GM10248 (cell line): ENCODE data around the gene ZC3H7A.
"Not testable (repeated sequence)": the region's sequence is repeated elsewhere in the genome, so short reads cannot be mapped to it uniquely, and the experiment has no call there.

Experiments
- CTCF ChIA-PET: fragments of 300-600 bp; sonication (Branson Sonifier 250); formaldehyde crosslinking; extraction: SDS; loops from one replicate; lab custom pipeline; 2021; ENCODE audit warnings: antibody characterized with exemption; lab: Yijun Ruan, JAX
- POLR2A ChIA-PET: fragments of 350-650 bp; sonication (Branson Sonifier 250); formaldehyde crosslinking; extraction: SDS; loops from one replicate; lab custom pipeline; 2020; ENCODE audit warnings: antibody characterized with exemption; lab: Yijun Ruan, JAX
- DNase-seq: peaks from one replicate; pipeline ENCODE4 v3.0.0; 2012; ENCODE audit errors: extremely low spot score
- TF ChIP-seq, protein P1 (sequence below): IDR thresholded peaks from 2 replicates; pipeline ENCODE4 v1.5.1; 2012; ENCODE audit warnings: mild to moderate bottlenecking, low read depth; ENCODE audit errors: extremely low read depth, missing control alignments, control extremely low read depth

Gene ZC3H7A

DNA sequence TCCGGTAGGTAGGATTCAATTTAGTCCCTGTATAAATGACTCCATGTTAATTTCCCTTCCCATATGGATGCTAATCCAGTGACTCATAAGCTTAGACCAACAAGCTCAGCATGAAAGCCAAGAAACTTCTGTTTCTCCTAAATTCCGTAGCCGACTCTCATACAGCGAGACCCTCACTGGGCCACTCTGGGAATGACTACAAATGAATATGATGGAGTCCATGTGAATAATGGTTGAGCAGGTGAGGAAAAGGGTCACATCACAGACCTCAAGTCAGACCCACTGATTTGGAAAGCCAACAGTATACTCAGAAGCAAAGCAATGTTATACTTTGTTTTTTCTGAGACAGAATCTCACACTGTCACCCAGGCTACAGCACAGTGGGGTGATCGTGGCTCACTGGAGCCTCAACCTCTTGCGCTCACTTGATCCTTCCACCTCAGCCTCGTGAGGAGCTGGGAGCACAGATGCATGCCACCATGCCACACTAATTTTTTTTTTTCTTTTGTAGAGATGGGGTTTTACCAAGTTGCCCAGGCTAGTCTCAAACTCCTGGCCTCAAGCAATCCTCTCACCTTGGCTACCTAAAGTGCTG is 39.7 kb upstream of the ZC3H7A start:
- POLR2A ChIA-PET = no interaction called here
- no peak for DNase-seq
- CTCF ChIA-PET = interaction anchor here (2.1 kb wide), 1 partner anchor 15 kb away, joined by 8 read pairs; no protein-coding TSS in a partner anchor
- TF ChIP-seq, protein P1, sequence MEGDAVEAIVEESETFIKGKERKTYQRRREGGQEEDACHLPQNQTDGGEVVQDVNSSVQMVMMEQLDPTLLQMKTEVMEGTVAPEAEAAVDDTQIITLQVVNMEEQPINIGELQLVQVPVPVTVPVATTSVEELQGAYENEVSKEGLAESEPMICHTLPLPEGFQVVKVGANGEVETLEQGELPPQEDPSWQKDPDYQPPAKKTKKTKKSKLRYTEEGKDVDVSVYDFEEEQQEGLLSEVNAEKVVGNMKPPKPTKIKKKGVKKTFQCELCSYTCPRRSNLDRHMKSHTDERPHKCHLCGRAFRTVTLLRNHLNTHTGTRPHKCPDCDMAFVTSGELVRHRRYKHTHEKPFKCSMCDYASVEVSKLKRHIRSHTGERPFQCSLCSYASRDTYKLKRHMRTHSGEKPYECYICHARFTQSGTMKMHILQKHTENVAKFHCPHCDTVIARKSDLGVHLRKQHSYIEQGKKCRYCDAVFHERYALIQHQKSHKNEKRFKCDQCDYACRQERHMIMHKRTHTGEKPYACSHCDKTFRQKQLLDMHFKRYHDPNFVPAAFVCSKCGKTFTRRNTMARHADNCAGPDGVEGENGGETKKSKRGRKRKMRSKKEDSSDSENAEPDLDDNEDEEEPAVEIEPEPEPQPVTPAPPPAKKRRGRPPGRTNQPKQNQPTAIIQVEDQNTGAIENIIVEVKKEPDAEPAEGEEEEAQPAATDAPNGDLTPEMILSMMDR = no peak

DNA sequence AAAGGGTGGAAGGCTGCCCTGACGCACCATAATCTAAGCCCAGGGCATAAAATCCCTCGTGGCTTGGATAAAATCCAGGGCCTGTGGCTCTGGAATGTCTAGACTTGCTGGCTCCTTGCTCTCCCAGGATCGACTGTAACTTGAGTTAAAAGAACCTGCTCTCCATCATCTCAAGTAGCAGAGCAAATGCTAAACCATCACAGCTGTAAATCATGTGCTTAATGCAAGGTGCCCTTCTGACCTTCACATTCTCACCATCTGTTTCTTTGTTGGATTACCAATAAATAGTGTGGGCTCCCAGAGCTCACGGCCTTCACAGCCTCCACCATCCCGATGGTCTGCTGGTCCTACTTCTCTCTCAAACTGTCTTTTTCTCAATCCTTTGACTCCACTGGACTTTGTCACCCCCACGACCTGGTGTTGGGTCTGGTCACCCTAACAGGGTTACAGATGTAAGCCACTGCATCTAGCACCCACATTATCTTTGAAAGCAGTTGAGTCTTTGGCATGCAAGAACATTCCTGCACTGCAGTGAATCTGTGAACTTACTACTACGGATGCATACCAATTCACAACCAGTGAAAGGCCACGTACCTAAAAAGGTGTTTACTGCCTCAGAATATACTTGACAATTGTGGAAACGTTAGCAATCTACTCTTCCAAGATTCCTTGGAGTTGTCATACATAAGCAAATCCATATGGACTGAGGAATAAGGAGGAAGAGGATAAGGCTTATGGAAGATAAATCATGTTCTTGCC is 39.0 kb upstream of the ZC3H7A start:
- DNase-seq = no peak
- TF ChIP-seq, protein P1 = no peak
- CTCF ChIA-PET = interaction anchor here (1.9 to 2.1 kb wide), 2 partner anchors 10 to 14 kb away, joined by 7 to 8 read pairs; no protein-coding TSS in a partner anchor
- POLR2A ChIA-PET = interaction anchor here (1.2 kb wide), 1 partner anchor 37 kb away, joined by 3 read pairs; no protein-coding TSS in a partner anchor

DNA sequence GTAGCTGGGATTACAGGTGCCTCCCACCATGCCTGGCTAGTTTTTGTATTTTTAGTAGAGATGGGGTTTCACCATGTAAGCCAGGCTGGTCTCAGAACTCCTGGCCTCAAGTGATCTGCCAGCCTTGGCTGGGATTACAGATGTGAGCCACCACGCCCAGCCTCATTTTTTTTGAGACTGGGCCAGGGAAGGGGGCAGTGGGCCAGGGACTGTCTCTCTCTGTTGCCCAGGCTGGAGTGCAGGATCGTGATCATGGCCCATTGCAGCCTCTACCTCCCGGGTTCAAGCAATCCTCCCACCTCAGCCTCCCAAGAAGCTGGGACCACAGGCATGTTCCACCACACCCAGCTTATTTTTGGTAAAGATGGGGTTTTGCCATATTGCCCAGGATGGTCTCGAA is 38.3 kb upstream of the ZC3H7A start:
- CTCF ChIA-PET = interaction anchor here (1.9 to 2.1 kb wide), 2 partner anchors 10 to 14 kb away, joined by 7 to 8 read pairs; no protein-coding TSS in a partner anchor
- POLR2A ChIA-PET = interaction anchor here (0.6 to 1.2 kb wide), 3 partner anchors 27 to 1142 kb away, joined by 3 read pairs; no protein-coding TSS in a partner anchor
- TF ChIP-seq, protein P1 = no peak
- DNase-seq = no peak

DNA sequence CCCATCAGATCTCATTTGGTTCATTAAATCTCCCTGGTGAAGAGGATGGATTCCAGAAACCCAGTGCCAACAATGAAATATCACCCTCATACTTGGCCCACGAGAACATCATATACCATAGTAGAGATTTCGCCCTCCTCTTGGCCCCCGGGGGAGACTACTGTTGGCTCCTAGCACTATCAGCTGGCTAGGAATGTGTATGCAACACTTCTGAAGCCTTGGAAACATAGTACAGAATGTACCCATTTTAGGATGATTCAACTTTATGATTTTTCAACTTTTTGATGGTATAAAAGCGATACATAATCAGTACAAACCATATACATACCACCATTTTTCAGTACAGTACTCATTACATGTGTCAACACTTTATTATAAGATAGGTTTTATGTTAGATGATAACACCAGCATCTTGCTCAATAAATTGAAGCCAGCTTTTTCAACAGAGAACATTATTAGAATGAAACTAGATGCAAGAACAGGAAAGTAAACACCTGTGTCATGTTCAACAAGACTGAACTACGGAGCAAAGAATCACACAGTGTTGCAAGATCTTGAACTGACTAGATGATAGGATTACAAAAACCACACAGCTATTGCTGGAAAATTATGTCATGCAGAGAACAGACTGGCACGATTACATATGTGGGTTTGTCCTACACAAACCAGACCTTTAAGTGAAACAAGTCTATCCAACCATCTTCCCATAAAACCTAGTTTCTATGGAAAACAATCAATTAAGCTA is 37.1 kb upstream of the ZC3H7A start:
- DNase-seq = no peak
- CTCF ChIA-PET = interaction anchor here (0.8 to 1.9 kb wide), 2 partner anchors 8 to 19 kb away, joined by 3 to 7 read pairs; no protein-coding TSS in a partner anchor
- TF ChIP-seq, protein P1 = no peak
- POLR2A ChIA-PET = interaction anchor here (0.7 kb wide), 1 partner anchor 9 kb away, joined by 5 read pairs; no protein-coding TSS in a partner anchor

DNA sequence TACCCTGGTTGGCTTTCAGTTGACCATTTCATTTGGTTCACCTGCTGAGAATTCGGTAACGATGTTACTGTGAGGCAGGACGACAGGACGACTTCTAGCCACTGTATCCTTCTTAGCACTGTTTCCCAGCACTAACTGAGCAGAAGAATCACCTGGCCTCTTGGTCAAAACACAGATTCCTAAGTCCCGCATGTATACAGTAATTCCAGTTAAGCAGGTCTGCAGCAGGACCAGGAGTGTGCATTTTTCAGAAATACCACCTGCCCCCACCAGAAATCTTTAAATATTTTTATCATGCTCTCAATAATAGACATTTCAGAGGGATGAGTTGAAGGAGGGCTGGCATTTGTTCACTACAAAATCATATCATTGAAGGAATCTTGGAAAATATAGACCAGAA is 31.6 kb upstream of the ZC3H7A start:
- TF ChIP-seq, protein P1 = no peak
- ChIA-PET POLR2A (no interaction called here), CTCF (interaction anchor here (1.4 kb wide), 1 partner anchor 12 kb away, joined by 5 read pairs; no protein-coding TSS in a partner anchor)
- no peak for DNase-seq

DNA sequence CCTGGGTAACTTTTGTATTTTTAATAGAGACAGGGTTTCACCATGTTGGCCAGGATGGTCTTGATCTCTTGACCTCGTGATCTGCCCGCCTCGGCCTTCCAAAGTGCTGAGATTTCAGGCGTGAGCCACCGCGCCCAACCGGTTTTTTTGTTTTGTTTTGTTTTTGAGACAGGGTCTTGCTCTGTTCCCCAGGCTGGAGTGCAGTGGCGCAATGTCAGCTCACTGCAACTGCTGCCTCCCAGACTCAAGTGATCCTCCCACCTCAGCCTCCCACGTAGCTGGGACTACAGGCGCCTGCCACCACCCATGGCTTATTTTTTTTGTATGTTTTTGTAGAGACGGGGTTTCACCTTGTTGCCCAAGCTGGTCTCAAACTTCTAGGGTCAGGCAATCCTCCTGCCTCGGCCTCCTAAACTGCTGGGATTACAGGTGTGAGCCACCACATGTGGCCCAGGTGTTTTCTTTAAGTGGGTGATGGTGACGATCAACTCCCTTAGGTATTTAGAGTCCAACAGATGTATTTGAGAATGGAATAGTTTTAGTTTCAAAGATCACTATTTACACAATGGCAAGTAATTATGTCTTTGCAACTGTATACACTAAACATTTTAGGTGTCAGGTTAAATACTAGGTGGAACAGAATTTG is 28.6 kb upstream of the ZC3H7A start:
- CTCF ChIA-PET = interaction anchor here (0.6 to 2.9 kb wide), 2 partner anchors 10 to 20 kb away, joined by 3 to 7 read pairs; no protein-coding TSS in a partner anchor
- POLR2A ChIA-PET, DNase-seq: not testable (repeated sequence)
